Erythroblast (primary cell): ENCODE data around the gene FAM13B.

Experiments
- DNase-seq, 2 experiments: peaks; one replicate each; lab custom pipeline; 2025; lab: John Stamatoyannopoulos, UW
- GATA1 ChIP-seq: IDR thresholded peaks from 2 replicates; pipeline ENCODE4 v1.6.1; 2011; ENCODE audit warnings: low read depth, mild to moderate bottlenecking, control low read depth, low read length, moderate library complexity
- POLR2A ChIP-seq: IDR thresholded peaks from 2 replicates; pipeline ENCODE4 v1.6.1; 2011; ENCODE audit warnings: mild to moderate bottlenecking, low read length

The FAM13B gene

GRCh38 chr5:137921931-137922330 is 110.9 kb downstream of the FAM13B start:
- TF ChIP-seq POLR2A: no peak
- no peak for TF ChIP-seq GATA1
- no peak for DNase-seq

GRCh38 chr5:137916923-137917322 is 116.0 kb downstream of the FAM13B start:
- TF ChIP-seq POLR2A (no peak), GATA1 (no peak)
- no peak for DNase-seq

DNA sequence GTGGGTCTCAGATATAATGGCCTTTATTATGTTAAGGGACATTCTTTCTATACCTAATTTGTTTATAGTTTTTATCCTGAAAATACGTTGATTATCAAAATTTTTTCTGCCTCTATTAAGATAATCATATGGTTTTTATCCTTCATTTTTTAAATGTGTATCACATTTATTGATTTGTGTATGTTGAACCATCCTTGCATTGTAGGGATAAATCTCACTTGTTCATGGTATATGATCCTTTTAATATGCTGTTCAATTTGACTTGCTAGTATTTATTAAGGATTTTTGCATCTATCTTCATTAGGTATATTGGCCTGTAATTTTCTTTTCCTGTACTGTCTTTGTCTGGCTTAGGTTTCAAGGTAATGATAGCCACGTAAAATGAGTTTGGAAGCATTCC is 118.1 kb downstream of the FAM13B start:
- no peak for DNase-seq
- TF ChIP-seq GATA1: no peak
- TF ChIP-seq POLR2A: no peak

DNA sequence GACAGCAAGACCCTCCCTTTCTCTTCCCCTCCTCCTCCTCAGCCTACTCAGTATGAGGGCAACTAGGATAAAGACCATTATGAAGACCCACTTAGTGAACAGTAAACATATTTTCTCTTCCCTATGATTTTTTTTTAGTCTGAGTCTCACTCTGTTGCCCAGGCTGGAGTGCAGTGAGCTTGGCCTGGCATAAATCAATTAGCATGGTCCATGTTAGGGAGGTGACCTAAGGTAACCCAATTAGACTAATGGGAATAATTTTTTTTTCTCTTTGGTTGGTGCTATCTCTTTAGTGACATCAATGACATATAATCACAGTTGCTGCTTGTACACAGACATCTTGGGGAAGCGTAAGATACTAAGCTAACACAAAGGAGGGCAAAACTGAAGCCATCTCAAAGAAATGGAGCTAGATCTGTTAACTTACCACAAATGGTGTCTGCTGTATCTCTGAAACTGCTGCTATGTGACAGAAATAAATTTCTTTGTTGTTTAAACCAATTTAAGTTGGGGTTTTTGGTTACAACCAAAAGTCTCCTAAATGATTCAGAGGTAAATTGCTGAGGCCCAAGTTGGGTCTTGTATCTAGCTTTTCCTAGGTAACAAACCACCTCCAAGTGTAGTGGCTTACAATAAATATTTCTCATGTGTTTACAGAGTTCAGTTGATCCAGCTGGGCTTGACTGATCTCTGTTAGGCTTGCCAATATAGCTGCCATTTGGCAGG is 130.3 kb downstream of the FAM13B start:
- TF ChIP-seq POLR2A: no peak
- TF ChIP-seq GATA1: no peak
- no peak for DNase-seq

DNA sequence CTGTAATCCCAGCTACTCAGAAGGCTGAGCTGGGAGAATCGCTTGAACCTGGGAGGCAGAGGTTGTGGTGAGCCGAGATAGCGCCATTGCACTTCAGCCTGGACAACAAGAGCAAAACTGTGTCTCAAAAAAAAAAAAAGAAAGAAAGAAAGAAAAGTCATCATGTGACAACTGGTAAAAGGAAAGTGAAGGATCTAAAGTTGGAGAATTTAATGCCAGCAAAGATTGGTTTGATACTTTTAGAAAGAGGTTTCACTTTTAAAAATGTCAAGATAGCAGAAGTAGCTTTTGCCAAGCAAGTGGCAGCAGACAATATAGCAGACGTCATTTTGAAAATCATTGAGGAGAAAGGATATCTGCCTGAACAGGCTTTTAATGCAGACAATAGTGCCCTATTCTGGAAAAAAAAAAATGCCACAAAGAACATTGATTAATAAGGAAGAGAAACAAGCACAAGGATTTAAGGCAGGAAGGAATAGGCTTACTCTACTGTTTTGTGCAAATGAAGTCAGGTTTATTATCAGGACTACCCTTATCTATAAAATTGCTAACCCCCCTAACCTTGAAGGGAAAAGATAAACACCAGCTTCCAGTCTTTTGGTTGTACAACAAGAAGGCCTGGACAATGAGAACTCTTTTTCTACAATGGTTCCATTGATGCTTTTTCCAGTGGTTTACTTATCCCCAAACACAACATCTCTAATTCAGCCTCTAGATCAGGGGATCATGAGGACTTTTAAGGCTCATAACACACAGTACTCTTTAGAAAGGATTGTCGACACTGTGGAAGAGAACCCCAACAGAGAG is 131.7 kb downstream of the FAM13B start:
- DNase-seq: peak; percentile 25 to 65
- TF ChIP-seq POLR2A (no peak), GATA1 (no peak)

- no peak for DNase-seq
These were observed 133.4 kb downstream of the FAM13B start for GRCh38 chr5:137899493-137899892.

DNA sequence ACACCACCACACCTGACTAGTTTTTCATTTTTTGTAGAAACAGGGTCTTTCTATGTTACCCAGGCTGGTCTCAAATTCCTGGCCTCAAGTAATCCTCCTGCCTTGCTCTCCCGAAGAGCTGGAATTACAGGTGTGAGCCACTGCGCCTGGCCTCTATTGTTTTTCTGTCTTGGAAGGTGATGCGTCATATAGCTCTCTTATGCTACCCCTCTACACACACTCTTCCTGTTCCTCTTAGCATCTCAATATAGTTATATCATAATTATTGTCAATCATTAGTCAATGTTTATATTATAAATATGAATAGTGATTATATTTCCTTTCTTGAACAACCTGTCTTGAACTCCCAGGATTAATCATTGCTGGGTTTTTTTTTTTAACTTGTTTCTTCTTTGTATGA is 136.3 kb downstream of the FAM13B start:
- no peak for DNase-seq
- TF ChIP-seq POLR2A (no peak), GATA1 (no peak)

More at GRCh38 chr5:137899493-137899892, 133.4 kb downstream of the FAM13B start:
- TF ChIP-seq GATA1 (no peak), POLR2A (no peak)

GRCh38 chr5:137894586-137894985 is 138.3 kb downstream of the FAM13B start:
- no peak for DNase-seq
- TF ChIP-seq GATA1 (no peak), POLR2A (no peak)

- TF ChIP-seq POLR2A (no peak), GATA1 (no peak)
- DNase-seq: peak in 1 of 2 experiments; percentile 11
These were observed 141.0 kb downstream of the FAM13B start for GRCh38 chr5:137891849-137892248.

- no peak for TF ChIP-seq GATA1
- TF ChIP-seq POLR2A: no peak
- no peak for DNase-seq
These were observed 142.0 kb downstream of the FAM13B start for GRCh38 chr5:137890845-137891244.

DNA sequence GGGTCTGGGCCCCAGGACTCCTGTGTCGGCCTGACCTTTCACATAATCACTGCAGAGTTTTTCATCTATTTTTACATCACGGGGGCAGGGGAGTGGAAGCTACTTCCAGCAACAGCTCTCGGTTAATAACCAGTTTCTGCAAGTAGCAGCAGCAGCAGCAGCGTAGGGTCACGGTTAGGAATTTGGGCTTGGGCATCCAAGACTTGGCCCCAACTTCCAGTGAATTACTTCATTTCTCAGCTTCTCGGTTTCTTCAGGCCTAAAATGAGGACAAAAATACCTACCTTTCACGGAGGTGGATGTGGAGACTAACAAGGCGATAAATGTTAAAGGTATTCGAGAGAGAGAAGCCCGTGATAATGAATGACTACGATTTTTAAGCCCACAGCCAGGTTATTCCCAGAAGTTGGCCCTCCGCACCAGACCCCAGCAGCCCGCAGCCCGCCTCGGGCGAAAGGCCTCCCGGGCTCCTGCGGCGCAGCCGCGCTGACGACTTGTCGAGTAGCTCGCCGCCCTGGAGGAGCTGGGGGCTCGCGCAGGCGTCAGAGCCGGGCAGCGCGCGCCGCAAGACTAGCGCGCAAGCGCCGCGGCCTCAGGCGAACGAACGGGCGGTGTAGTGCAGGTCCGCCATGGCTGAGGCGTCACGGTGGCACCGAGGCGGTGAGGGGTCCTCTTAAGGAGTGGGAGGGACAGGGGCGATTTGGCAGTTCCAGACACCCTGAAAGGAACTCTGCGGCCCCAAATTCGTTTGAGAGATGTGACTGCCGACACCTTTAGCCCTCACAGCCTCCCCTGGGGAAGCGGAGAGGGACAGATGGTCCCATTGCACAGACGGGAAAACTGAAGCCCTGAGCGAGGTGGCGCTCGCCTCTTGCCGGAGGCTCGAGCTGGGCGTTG is 143.8 kb downstream of the FAM13B start, which contains the start of gene PKD2L2:
TSS of gene PKD2L2 (plus strand) at position 595 of the 897 bp plus-strand sequence. CDS start at position 630, 35 bp downstream.
- peak; percentile 92 for DNase-seq
- TF ChIP-seq GATA1: no peak
- TF ChIP-seq POLR2A: peak; percentile 88

DNA sequence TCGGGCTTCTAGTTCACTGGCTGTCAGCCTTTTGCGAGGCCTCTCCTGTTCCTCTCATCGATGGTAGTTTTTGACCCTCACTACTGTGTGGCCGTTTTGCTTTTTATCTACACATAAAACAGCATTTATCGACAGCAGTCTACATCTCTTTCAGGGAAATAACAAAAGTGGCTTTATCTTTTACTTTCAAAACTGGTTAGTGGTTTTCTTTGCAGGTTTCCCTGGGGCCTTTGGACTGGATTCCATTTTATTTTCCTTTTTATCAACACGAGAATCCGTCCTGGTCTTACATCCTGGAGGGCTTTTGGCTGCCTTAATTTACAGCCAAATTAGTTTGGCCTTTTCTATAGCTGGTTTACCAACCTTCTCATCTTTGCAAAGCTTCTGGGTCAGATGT is 144.4 kb downstream of the FAM13B start:
- TF ChIP-seq POLR2A: no peak
- TF ChIP-seq GATA1: no peak
- peak in 1 of 2 experiments; percentile 35 for DNase-seq
